Prostate gland (tissue), 2 donors: ENCODE results near the gene BTBD2. TPM values are rescaled to one million over a fixed set of nuclear protein-coding genes. Genes with fewer than 3 reads are reported as not detected.

Experiments used
- DNase-seq: peaks from one replicate; pipeline ENCODE4 v3.0.0-alpha.2; 2019; ENCODE audit warnings: low spot score
- H3K27ac ChIP-seq, 2 donors: fragments of 200-600 bp; sonication (generic); 2 replicates each; pipeline ENCODE4 v1.5.1; 2017 to 2019
- H3K27me3 ChIP-seq: fragments of 200-600 bp; sonication (generic); replicated peaks from 2 replicates; pipeline ENCODE4 v1.5.1; 2019; ENCODE audit not compliant: insufficient read depth
- H3K36me3 ChIP-seq, 2 donors: fragments of 200-600 bp; sonication (generic); 1 replicate in 1 of 2; 2 replicates in 1 of 2; pipeline versions ENCODE4 v1.5.1 to v1.8.1; 2017 to 2019
- H3K4me1 ChIP-seq: fragments of 200-600 bp; sonication (generic); replicated peaks from 2 replicates; pipeline ENCODE4 v1.5.1; 2019
- H3K4me3 ChIP-seq, 2 donors: fragments of 200-600 bp; sonication (generic); 2 replicates each; pipeline ENCODE4 v1.5.1; 2017 to 2019
- H3K9me3 ChIP-seq: fragments of 200-600 bp; sonication (generic); 2 replicates; pipeline ENCODE4 v1.5.1; 2017
- POLR2A ChIP-seq: fragments of 450-650 bp; IDR thresholded peaks from one replicate; pipeline ENCODE4 v1.6.1; 2016; ENCODE audit warnings: antibody characterized with exemption, mild to moderate bottlenecking
- POLR2AphosphoS5 ChIP-seq: sonication (generic); formaldehyde crosslinking; IDR thresholded peaks from one replicate; pipeline ENCODE4 v1.6.1; 2017; ENCODE audit warnings: antibody characterized with exemption
- WGBS: methylation state at CpG from one replicate; pipeline ENCODE4 v1.1.5; 2018; 5-methylcytosine and 5-hydroxymethylcytosine counted together
- intact Hi-C: fragments of 100-400 bp; cut with DNase I; formaldehyde crosslinking; loops from one replicate; pipeline ENCODE4 v1.14.2; 2022
- total RNA-seq, 2 donors: library from RNA; depleted of rRNA; stranded (reverse); fragments of >200 nt; gene quantifications; one replicate each; pipeline ENCODE4 v1.1.0, GENCODE V29; 2016
- TF ChIP-seq, protein P1 (sequence below), 4 experiments: fragments of 200-600 bp in 2 of 4; fragments of 450-650 bp in 2 of 4; sonication (generic) in 2 of 4; IDR thresholded peaks; 1 replicate in 3 of 4; 2 replicates in 1 of 4; pipeline ENCODE4 v1.5.1; 2016 to 2019; ENCODE audit warnings: antibody characterized with exemption in 4 of 4, mild to moderate bottlenecking in 2 of 4, moderate library complexity in 2 of 4

Gene BTBD2
- total RNA-seq, 2 donors from 2014 or later: 116 to 136 TPM

DNA sequence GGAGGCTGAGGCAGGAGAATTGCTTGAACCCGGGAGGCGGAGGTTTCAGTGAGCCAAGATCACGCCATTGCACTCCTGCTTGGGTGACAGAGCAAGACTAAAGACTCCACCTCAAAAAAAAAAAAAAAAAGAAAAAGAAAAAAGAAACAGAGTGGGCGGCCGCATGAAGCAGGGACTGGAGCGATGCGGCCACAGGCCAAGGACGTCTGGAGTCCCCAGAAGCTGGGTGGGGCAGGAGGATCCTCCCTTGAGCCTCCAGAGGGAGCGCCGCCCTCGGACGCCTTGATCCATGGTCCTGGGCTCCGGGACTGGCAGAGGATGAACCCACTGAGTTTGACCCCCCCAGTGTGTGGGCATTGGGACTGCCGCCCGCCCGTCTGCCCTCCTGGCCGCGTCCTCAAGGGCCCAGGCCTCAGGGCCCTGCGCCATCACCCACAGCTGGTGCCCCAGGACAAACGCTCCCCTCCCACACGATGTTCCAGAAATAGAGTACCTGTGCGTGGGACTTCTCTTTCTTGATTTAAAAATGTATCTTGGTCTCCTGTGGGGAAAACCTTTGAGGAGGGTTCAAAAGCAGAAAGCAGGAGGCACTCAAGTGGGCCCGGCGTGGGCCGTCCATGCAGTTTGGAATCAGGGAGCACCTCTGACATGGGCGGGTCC lies 15.5 kb downstream of the BTBD2 start:
- Histone ChIP-seq H3K9me3 (no peaks in the 10 kb centered on the region), H3K4me3 (no peak overlapping the region), H3K36me3 (no peaks in the 10 kb centered on the region), H3K27ac (no peak overlapping the region), H3K27me3 (no peaks in the 10 kb centered on the region), H3K4me1 (no peaks in the 10 kb centered on the region)
- DNase-seq: no peak
- 92% methylated on average over 26 of the region's 26 CpGs for WGBS
- TF ChIP-seq, protein P1, sequence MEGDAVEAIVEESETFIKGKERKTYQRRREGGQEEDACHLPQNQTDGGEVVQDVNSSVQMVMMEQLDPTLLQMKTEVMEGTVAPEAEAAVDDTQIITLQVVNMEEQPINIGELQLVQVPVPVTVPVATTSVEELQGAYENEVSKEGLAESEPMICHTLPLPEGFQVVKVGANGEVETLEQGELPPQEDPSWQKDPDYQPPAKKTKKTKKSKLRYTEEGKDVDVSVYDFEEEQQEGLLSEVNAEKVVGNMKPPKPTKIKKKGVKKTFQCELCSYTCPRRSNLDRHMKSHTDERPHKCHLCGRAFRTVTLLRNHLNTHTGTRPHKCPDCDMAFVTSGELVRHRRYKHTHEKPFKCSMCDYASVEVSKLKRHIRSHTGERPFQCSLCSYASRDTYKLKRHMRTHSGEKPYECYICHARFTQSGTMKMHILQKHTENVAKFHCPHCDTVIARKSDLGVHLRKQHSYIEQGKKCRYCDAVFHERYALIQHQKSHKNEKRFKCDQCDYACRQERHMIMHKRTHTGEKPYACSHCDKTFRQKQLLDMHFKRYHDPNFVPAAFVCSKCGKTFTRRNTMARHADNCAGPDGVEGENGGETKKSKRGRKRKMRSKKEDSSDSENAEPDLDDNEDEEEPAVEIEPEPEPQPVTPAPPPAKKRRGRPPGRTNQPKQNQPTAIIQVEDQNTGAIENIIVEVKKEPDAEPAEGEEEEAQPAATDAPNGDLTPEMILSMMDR (IDR thresholded peaks at IDR 0.05): no peak
- TF ChIP-seq POLR2A (no peak), POLR2AphosphoS5 (no peak)
- intact Hi-C loops: no loop called here

DNA sequence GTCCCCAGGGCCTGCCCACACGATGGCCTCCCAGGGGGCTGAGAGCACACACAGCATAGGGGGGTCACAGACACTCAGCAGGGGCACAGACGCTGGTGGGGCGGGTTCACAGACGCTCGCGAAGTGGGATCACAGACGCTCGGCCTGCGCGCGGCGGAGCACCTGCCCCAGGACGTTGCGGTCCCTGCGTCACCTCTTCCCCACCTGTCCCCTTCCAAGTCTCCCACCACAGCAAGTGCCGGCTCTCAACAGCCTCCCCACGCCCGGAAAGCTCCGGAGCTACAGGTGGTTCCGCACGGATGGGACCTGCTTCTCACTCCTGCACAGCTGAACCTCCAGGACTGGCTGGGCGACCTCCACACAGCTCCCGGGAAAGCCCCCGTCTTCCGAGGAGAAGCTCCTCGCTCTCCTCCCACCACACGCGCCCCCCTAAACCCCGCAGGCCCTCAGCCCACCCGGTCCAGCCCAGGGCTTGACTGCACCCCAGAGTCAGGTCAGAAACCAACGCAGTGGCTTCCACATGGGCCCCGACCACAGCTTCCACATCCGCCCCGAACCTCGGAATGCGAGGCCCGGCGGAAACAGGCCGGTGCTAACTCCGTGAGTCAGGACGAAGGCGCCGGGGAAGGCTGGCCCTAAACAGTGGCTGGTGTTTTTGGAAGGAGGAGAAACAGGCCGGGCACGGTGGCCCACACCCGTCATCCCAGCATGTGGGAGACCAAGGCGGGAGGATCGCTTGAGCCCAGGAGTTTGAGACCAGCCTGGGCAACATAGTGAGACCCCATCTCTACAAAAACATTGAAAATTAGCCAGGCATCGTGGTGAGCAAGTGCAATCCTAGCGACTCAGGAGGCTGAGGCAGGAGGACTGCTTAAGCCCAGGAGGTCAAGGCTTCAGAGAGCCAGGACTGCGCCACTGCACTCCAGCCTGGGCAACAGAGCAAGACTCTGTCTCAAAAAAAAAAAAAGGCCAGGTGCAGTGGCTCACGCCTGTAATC lies 16.5 kb downstream of the BTBD2 start:
- intact Hi-C loops: no loop called here
- Histone ChIP-seq H3K27ac (no peak overlapping the region), H3K9me3 (no peaks in the 10 kb centered on the region), H3K36me3 (no peaks in the 10 kb centered on the region), H3K4me1 (no peaks in the 10 kb centered on the region), H3K4me3 (no peak overlapping the region), H3K27me3 (no peaks in the 10 kb centered on the region)
- 92% methylated on average over 52 of the region's 52 CpGs for WGBS
- no peak for DNase-seq
- TF ChIP-seq POLR2AphosphoS5: no peak
- no peak for TF ChIP-seq POLR2A
- TF ChIP-seq, protein P1 (IDR thresholded peaks at IDR 0.05): no peak

DNA sequence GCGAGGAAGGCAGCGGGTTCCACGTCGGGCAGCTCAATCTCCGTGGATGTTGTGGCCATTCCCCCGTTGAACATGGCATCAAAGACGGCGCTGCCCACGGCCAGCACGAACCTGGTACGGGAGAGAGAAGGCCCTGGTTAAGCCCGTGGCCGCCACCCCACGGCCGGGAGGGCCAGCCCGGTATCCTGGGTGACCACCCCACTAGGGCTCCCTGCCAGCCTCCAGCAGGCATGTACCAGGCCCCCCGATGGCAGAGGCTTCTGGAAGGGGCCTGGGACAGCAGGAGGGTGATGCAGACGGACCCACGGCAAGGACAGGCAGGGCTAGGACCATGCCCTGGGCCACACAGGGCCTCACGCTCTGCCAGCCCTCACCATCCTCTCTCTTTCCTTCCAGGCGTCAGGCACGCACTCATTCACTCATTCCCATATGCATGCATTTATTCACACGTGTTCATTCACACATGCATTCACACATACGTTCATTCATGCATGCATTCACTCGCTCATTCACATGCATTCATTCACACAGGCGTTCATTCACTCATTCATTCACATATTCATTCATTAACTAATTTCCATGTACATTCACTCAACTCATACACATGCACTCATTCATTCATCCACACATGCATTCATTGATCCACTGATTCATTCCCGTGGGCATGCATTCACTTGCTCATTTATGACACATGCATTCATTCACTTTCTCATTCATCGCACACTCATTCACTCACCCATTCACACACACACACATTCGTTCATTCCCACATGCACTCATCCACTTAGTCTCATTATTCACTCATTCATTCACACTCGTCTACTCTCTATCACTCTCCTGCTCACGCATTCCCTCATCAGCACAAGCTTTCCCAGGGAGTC lies 17.9 kb downstream of the BTBD2 start:
- Histone ChIP-seq H3K4me3 (no peak overlapping the region), H3K9me3 (no peaks in the 10 kb centered on the region), H3K27ac (no peak overlapping the region), H3K36me3 (peaks cover 0 to 3% of the 10 kb centered on the region in 2 donors), H3K27me3 (no peaks in the 10 kb centered on the region), H3K4me1 (no peaks in the 10 kb centered on the region)
- no peak for DNase-seq
- intact Hi-C loops: no loop called here
- no peak for TF ChIP-seq POLR2A
- TF ChIP-seq, protein P1 (IDR thresholded peaks at IDR 0.05): no peak
- no peak for TF ChIP-seq POLR2AphosphoS5
- 88% methylated on average over 31 of the region's 31 CpGs for WGBS

DNA sequence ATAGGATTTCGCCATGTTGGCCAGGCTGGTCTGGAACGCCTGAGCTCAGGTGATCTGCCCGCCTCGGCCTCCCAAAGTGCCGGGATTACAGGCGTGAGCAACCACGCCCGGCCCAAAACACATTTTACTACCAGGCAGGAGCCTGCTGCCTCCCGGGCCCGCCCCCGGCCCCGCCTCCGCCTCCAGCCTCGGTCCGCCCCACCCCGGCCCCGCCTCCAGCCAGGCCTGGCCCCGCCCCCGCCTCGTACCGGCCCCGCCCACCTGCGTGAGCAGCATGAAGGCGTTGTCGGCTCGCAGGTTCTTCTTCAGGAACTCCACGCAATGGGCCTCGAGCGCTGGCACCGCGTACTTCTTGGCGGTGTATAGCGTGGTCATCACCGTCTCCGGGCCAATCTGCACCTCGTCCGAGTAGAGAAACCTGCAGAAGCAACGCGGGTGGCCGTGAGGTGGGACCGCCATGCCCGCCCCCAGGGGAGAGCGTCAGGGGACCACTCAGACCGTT lies 22.7 kb downstream of the BTBD2 start:
- intact Hi-C loops: no loop called here
- no peak overlapping the region for H3K27ac ChIP-seq
- H3K27me3 ChIP-seq: no peaks in the 10 kb centered on the region
- 90% methylated on average over 32 of the region's 44 CpGs for WGBS
- H3K4me3 ChIP-seq: no peak overlapping the region
- H3K9me3 ChIP-seq: no peaks in the 10 kb centered on the region
- H3K4me1 ChIP-seq: no peaks in the 10 kb centered on the region
- no peak for DNase-seq
- TF ChIP-seq POLR2AphosphoS5 (no peak), POLR2A (no peak)
- TF ChIP-seq, protein P1 (IDR thresholded peaks at IDR 0.05): no peak
- peaks cover 6 to 14% of the 10 kb centered on the region in 2 donors for H3K36me3 ChIP-seq
